Neutrophil (primary cell): ENCODE results near the gene SLC44A1.

ENCODE experiments used
- H3K27ac ChIP-seq: fragments of 200-600 bp; sonication (generic); 2 replicates; pipeline ENCODE4 v1.5.1; 2016; ENCODE audit warnings: mild to moderate bottlenecking, moderate library complexity
- H3K27me3 ChIP-seq: fragments of 200-600 bp; sonication (generic); 2 replicates; pipeline ENCODE4 v1.6.0; 2016; ENCODE audit warnings: mild to moderate bottlenecking
- H3K36me3 ChIP-seq: fragments of 200-600 bp; sonication (generic); 2 replicates; pipeline ENCODE4 v1.5.1; 2017
- H3K4me1 ChIP-seq, 2 experiments: fragments of 200-600 bp in 1 of 2; sonication (generic) in 1 of 2; 1 replicate in 1 of 2; 2 replicates in 1 of 2; pipeline versions ENCODE4 v1.5.1 to v1.6.1; 2013 to 2016; ENCODE audit warnings: low read depth in 1 of 2, low read length in 1 of 2, mild to moderate bottlenecking in 1 of 2, moderate library complexity in 1 of 2; ENCODE audit not compliant: control insufficient read depth in 1 of 2, insufficient read depth in 1 of 2
- H3K4me3 ChIP-seq, 2 experiments: fragments of 200-600 bp in 1 of 2; sonication (generic) in 1 of 2; 1 replicate in 1 of 2; 2 replicates in 1 of 2; pipeline ENCODE4 v1.5.1; 2013 to 2016; ENCODE audit warnings: low read depth in 1 of 2, low read length in 1 of 2, mild to moderate bottlenecking in 1 of 2, moderate library complexity in 1 of 2
- H3K9me3 ChIP-seq: fragments of 200-600 bp; sonication (generic); 2 replicates; pipeline ENCODE4 v1.5.1; 2016
- CTCF ChIP-seq: fragments of 200-600 bp; sonication (generic); IDR thresholded peaks from 2 replicates; pipeline ENCODE4 v1.5.1; 2016; ENCODE audit warnings: antibody characterized with exemption

The SLC44A1 gene

DNA sequence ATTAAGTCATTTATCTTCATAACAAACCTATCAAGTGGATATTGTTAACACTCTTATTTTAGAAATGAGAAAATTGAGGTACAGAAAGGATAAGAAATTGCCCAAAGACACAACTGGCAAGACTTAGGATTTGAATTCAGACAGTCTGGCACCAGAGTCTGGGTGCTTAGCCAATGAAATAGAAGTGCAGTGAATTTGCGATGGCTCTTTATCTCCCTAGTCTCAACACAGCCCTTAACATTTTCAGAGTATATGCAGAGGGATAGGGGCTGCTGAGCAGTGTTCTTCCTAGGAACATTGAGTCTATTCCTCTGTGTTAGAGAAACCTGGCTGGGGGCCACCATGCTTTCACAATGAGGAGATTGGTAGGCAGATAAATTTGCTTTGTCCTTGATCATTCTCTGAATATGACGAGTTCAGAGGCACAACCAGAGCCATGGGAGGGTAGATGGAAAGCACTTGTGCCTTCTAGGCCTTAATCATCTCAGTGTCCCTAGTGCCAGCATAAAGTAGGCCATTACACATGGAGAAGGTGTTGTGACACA lies 197.2 kb downstream of the SLC44A1 start:
- Histone ChIP-seq H3K27me3 (no peaks in the 10 kb centered on the region), H3K9me3 (no peaks in the 10 kb centered on the region), H3K4me3 (no peak overlapping the region), H3K36me3 (no peaks in the 10 kb centered on the region), H3K27ac (no peak overlapping the region), H3K4me1 (no peaks in the 10 kb centered on the region)
- TF ChIP-seq CTCF: no peak

- Histone ChIP-seq H3K9me3 (no peaks in the 10 kb centered on the region), H3K36me3 (no peaks in the 10 kb centered on the region), H3K4me1 (peaks cover 4 to 6% of the 10 kb centered on the region in 2 experiments), H3K4me3 (no peak overlapping the region), H3K27ac (no peak overlapping the region), H3K27me3 (no peaks in the 10 kb centered on the region)
- no peak for TF ChIP-seq CTCF
Measured at GRCh38 chr9:105443121-105443520, 198.7 kb downstream of the SLC44A1 start.

DNA sequence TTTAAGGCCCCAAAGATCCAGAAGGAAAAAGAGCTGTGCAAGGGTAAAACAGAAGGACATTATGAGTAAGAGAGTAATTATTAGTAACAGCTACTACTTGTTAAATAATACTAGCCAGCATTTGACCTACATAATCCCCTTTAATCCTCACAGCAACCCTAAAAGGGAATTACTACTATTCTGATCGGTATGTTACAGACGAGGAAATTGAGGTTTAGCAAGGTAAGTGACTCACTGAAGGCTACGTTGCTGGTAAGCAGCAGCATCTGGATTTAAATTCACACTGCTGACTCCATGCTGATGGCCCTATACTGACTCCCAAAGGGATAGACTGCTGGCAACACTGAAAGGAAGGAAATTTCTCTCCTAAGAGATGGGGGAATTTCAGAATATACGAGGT lies 199.7 kb downstream of the SLC44A1 start:
- Histone ChIP-seq H3K9me3 (no peaks in the 10 kb centered on the region), H3K4me3 (no peak overlapping the region), H3K36me3 (no peaks in the 10 kb centered on the region), H3K27me3 (no peaks in the 10 kb centered on the region), H3K27ac (no peak overlapping the region), H3K4me1 (peaks cover 11 to 12% of the 10 kb centered on the region in 2 experiments)
- no peak for TF ChIP-seq CTCF

DNA sequence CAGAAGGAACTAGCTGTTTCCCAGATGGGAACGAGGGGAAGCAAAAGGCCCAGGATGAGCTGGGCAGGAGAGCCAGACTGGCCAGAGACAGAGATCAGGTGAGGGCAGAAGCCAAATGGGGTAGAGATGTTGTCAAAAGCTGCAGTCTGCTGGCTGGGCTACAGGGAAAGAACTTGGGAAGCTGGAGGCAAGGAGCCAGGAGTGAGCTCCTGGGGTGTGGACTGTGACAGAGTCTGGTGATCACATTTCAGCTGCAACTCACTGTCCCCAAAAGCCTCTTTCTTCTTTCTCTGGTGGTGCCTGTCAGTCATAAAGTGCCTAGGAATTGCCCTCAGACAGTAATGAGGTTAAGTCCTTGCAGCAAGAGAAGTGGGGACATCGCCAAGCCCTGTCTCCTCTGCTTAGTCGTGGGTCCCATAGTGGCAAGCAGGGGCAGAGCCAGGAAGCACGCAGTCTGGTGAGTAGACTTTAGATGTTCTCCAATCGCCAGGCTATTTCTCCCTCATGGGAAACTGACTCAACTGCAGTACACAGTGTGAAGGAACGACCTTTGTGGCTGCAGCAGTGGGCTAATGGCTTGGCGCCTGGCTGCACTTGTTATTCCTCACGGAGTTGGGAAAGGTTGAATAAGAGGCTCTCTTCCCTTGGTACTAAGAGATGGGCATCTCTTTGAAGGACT lies 200.9 kb downstream of the SLC44A1 start:
- H3K36me3 ChIP-seq: no peaks in the 10 kb centered on the region
- H3K4me1 ChIP-seq: peaks cover 11 to 12% of the 10 kb centered on the region in 2 experiments
- no peaks in the 10 kb centered on the region for H3K27me3 ChIP-seq
- no peak overlapping the region for H3K4me3 ChIP-seq
- no peaks in the 10 kb centered on the region for H3K9me3 ChIP-seq
- no peak for TF ChIP-seq CTCF
- H3K27ac ChIP-seq: no peak overlapping the region

- TF ChIP-seq CTCF: no peak
- no peaks in the 10 kb centered on the region for H3K27me3 ChIP-seq
- H3K9me3 ChIP-seq: no peaks in the 10 kb centered on the region
- peak overlapping the region; percentile 76 to 86 for H3K4me3 ChIP-seq
- H3K4me1 ChIP-seq: peaks cover 11 to 12% of the 10 kb centered on the region in 2 experiments
- H3K36me3 ChIP-seq: no peaks in the 10 kb centered on the region
- peak overlapping the region; percentile 40 for H3K27ac ChIP-seq
Measured at GRCh38 chr9:105447386-105447813, 202.9 kb downstream of the SLC44A1 start.
